ENCODE results near the gene DAGLA.
"Not testable (repeated sequence)": the region's sequence is repeated elsewhere in the genome, so short reads cannot be mapped to it uniquely, and the experiment has no call there.

The DAGLA gene

DNA sequence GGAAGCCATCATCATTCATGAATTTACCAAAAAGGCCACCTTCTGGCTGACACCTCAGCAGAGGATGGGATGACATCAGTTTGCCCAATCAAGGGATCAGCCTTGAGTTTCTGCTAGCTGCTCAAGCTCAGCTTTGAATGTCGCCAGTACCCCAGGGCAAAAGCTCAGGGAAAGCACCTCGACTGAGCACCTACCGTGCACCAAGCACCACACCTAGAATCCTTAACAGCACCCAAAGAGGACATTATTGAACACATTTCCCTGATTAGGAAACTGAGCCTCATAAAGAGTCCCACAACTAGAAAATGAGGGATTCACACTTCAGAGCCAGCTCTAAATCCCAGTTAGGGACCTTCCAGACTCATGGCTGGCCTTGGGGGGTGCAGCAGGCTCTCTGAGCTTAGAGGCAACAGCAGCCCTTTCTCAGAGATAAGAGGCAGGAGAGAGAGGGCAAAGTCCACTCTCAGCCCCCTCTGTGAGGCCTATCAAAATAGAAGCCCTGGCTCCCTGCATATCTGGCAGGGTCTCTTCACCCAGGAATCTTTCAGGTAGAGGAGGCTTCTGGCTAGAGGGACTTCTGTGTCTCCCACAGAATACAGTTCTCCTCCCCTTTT lies 13.4 kb upstream of the DAGLA start:
- DNase-seq (ENCODE audit: low read depth in 2 of 3, low spot score in 2 of 3), result no peak

GRCh38 chr11:61667684-61668305 lies 12.4 kb upstream of the DAGLA start:
- no peak for DNase-seq (ENCODE audit: low read depth in 2 of 3, low spot score in 2 of 3)

DNA sequence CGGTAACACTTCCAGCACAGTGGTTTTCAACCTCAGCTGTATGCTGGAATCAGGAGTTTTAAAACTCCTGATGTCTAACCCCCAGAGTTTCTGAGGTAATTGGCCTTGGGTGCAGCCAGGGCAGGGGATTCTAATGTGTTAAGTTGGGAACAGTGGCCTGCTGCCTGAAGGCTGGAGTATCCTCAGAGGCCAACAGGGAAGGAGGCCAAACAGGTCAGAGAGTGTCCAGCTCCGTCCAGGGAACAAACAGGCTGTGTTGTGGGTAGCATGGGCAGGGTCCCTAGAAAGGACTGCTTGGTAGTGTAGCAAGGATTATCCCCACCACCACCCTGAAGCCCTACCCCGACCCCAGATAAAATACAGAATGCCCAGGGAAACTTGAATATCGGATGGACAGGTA lies 10.8 kb upstream of the DAGLA start:
- no peak for DNase-seq (ENCODE audit: low read depth in 2 of 3, low spot score in 2 of 3)

GRCh38 chr11:61670626-61671025 lies 9.6 kb upstream of the DAGLA start:
- DNase-seq (ENCODE audit: low read depth in 2 of 3, low spot score in 2 of 3), result no peak

- no peak for DNase-seq (ENCODE audit: low read depth in 2 of 3, low spot score in 2 of 3)
Measured at GRCh38 chr11:61671527-61671926, 8.7 kb upstream of the DAGLA start.

DNA sequence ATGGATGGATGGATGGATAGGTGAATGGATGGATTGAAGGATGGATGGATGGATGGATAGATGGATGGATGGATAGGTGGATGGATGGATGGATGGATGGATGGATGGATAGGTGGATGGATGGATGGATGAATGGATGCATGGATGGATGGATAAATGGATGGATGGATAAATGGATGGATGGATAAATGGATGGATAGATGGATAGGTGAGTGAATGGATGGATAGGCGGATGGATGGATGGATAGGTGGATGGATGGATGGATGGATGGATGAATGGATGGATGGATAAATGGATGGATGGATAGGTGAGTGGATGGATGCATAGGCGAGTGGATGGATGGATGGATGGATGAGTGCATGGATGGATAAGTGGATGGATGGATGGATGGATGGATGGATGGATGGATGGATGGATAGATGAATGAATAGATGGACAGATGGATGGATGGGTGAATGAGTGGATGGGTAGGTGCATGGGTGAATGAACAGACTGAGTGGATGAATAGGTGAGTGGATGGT lies 6.2 kb upstream of the DAGLA start:
- not testable (repeated sequence) for DNase-seq (ENCODE audit: low read depth in 2 of 3, low spot score in 2 of 3)

- DNase-seq (ENCODE audit: low read depth in 2 of 3, low spot score in 2 of 3), result no peak
Measured at GRCh38 chr11:61675826-61676225, 4.4 kb upstream of the DAGLA start.

DNA sequence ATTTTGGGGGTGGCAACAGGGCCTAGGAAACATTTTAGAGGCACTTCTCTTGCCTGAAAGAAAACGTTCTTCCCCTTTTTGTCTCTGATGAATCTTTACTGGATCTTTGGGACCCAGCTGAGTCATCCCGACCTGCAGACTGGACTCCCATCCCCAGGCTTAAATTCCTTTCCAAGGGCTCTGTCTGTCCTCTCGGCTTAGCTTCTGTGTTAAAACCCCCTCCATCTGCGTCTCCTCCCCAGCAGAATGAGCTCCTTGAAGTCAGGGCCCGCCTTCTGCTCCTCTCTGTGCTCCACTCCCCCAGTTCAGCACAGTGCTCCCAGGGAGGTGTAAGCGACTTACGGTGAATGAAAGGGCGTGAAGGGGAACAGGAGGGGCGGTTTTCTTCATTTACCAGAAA lies 895 bp upstream of the DAGLA start:
- DNase-seq (ENCODE audit: low read depth in 2 of 3, low spot score in 2 of 3), result no peak

GRCh38 chr11:61680622-61681221 lies 531 bp downstream of the DAGLA start:
- DNase-seq (ENCODE audit: low read depth in 2 of 3, low spot score in 2 of 3), result no peak

- no peak for DNase-seq (ENCODE audit: low read depth in 2 of 3, low spot score in 2 of 3)
Measured at GRCh38 chr11:61682093-61682732, 2.0 kb downstream of the DAGLA start.

DNA sequence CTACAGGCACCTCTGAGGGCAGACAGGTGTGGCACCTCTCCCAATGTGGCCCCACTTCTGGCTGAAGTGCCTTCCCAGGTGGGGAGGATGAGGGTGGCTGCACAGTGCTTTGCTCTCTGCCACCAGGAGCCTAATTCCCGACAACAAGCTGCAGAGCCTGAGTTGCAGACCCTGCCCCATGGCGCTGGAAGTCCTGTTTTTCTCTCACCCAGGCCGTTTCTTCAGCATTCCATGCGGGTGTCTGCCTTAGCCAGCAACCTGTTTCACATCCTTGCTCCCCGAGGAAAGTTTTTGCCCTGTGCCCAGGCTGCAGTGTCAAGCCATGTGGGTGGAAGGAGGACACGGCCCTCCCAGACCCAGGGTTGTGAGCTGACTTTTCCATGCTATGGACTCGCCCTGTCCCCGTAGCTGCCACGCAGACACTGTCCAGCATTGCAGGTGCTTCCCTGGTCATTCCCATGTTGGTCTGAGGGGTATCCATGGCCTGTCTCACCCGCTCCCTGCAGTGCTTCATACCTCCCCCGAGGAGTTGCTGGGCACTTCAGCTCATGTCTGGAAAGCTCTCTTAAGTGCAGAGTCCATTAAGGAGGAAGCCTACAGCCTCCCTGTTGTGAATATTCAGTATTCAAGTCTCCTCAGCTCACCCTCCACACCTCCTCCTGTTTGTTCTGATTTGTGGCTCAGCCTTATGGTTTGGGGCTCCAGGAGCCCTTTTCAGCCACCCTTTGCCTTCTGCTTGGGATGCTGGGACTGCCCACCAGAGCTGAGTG lies 2.9 kb downstream of the DAGLA start:
- DNase-seq (ENCODE audit: low read depth in 2 of 3, low spot score in 2 of 3), result no peak

DNA sequence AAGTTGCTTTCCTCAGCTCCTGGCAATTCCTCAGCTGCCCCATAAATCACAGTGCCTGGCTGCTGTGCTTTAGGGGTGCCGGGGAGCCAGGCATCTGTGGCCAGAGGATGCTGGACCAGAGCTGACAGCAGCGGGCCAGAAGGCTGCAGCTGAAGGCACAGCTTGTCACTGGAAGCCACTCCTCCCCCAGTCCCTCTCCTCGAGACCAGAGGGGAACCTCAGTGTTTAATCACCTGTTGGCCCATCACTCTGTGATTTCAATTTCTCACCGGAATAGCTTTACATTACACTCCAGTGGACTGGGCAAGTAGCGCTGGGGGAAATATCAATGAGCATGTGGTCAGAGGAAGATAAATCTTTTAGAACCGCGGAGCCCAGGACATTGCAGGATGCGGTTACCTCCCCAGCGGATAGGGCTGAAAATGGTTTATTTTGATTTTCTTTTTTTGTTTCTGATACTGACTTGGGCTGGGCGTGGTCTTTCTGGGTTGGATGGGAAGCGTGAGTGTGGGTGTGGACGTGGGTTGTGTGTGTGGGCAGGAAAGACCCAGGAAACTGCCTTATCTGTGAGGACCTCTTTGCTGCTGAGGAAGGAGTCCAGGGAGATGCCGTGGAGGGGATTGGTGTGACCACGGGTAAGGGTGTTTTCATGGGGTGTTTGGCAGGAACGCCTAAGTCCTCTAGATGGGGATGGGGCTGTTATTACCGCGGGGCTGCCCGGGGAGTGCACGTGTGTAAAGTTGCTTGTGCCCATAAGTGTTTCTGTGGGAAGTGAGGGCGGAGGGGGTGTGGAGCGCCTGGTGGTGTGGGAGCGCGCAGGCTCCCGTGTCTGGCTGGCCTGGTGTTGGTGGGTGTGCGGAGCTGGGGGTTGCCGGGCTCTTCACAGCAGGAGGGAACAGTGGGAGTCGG lies 4.0 kb downstream of the DAGLA start:
- no peak for DNase-seq (ENCODE audit: low read depth in 2 of 3, low spot score in 2 of 3)

- no peak for DNase-seq (ENCODE audit: low read depth in 2 of 3, low spot score in 2 of 3)
Measured at GRCh38 chr11:61684870-61685616, 4.9 kb downstream of the DAGLA start.

DNA sequence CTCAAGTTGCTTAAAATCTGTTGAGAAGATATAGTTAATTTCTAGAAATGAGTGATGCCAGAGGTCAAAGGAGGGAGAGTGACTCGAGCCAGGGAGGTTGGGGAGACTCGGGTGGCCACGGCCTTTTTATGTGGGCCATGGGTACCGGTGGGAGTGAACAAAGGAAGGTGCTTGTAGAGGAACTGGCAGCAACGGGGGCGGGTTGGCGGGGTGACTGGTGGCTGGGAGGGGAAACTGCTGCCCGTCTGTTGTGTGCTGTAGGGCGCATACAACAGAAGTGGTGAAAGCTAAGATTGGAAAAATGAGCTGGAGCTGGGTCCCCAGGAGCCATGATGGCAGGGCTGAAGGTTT lies 5.4 kb downstream of the DAGLA start:
- no peak for DNase-seq (ENCODE audit: low read depth in 2 of 3, low spot score in 2 of 3)

GRCh38 chr11:61686066-61686465 lies 5.9 kb downstream of the DAGLA start:
- no peak for DNase-seq (ENCODE audit: low read depth in 2 of 3, low spot score in 2 of 3)

GRCh38 chr11:61686469-61686868 lies 6.3 kb downstream of the DAGLA start:
- no peak for DNase-seq (ENCODE audit: low read depth in 2 of 3, low spot score in 2 of 3)

- DNase-seq (ENCODE audit: low read depth in 2 of 3, low spot score in 2 of 3), result no peak
Measured at GRCh38 chr11:61687420-61687819, 7.2 kb downstream of the DAGLA start.

- DNase-seq (ENCODE audit: low read depth in 2 of 3, low spot score in 2 of 3), result no peak
Measured at GRCh38 chr11:61688365-61689163, 8.4 kb downstream of the DAGLA start.

DNA sequence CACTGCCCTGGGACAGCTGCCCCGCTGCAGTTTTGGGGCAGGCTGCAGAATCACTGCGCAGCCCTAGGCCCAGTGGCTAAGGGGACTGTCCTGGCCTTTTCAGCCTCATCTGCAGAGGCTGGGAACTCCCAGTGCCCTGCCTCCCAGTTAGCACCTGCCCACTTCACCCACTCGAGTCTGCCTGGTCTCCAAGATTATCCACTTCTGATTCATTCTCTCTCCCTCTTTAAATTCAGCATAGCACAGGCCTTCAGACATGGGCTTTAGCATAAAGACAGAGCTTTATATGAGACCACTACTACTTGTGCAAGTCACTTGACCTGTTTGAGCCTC lies 8.9 kb downstream of the DAGLA start:
- no peak for DNase-seq (ENCODE audit: low read depth in 2 of 3, low spot score in 2 of 3)
